ENCODE data around the gene ZBTB32. TPM values are rescaled to one million over a fixed set of nuclear protein-coding genes. Genes with fewer than 3 reads are reported as not detected.
A peak's percentile ranks its signal among the peaks of the same experiment; 100 is the strongest.

The ZBTB32 gene
- total and polyA plus RNA-seq, 2 of the 8 experiments (the other 6 are each of a cell fraction or from before 2014, with no cell fraction given): 0.11 to 0.50 TPM

- no peak for TF ChIP-seq SIRT6 (IDR thresholded peaks at IDR 0.05; ENCODE audit: low read length)
- TF ChIP-seq POLR2A (IDR thresholded peaks at IDR 0.05; ENCODE audit: control extremely low read depth in 1 of 2, low read depth in 2 of 2, low read length in 2 of 2): peak in 1 of 2 experiments; percentile 77; a peak in 2 of 3 replicates
- TF ChIP-seq CREB1 (IDR thresholded peaks at IDR 0.05): peak; percentile 29; the same call in 1 of the 2 replicates
- TF ChIP-seq CHD2 (IDR thresholded peaks at IDR 0.05; ENCODE audit: low read length): peak; percentile 97
- no peak for TF ChIP-seq MAFK (IDR thresholded peaks at IDR 0.05; ENCODE audit: low read depth, low read length)
- TF ChIP-seq TCF12 (IDR thresholded peaks at IDR 0.05; ENCODE audit: low read depth, low read length): no peak
- TF ChIP-seq ASH2L (IDR thresholded peaks at IDR 0.05; ENCODE audit: low read length): peak; percentile 42
- TF ChIP-seq CBX8 (IDR thresholded peaks at IDR 0.05; ENCODE audit: borderline replicate concordance, low read depth, low read length): no peak
- TF ChIP-seq KDM5A (IDR thresholded peaks at IDR 0.05; ENCODE audit: low read length): 0 out of 2 replicates have a peak, but pooled peaks have one; percentile 55
- no peak for TF ChIP-seq GABPA (IDR thresholded peaks at IDR 0.05; ENCODE audit: borderline replicate concordance, insufficient read depth, low read length)
- 0 out of 4 replicates have a peak, but pooled peaks of 1 of the 2 experiments have one; percentile 3 for TF ChIP-seq HDAC2 (IDR thresholded peaks at IDR 0.05; ENCODE audit: borderline replicate concordance in 1 of 2, low read depth in 2 of 2, low read length in 2 of 2)
- TF ChIP-seq GTF2F1 (IDR thresholded peaks at IDR 0.05; ENCODE audit: borderline replicate concordance, low read depth, low read length): no peak
- no peak for TF ChIP-seq E2F6 (IDR thresholded peaks at IDR 0.05)
Measured at GRCh38 chr19:35757749-35758608, 53.6 kb downstream of the ZBTB32 start, which contains the start of gene PROSER3 (continued).
